ENCODE measurements around the gene TRRAP. TPM values are rescaled to one million over a fixed set of nuclear protein-coding genes. Genes with fewer than 3 reads are reported as not detected.

TRRAP gene
- polyA plus RNA-seq, 1 donor: 24.7 TPM

DNA sequence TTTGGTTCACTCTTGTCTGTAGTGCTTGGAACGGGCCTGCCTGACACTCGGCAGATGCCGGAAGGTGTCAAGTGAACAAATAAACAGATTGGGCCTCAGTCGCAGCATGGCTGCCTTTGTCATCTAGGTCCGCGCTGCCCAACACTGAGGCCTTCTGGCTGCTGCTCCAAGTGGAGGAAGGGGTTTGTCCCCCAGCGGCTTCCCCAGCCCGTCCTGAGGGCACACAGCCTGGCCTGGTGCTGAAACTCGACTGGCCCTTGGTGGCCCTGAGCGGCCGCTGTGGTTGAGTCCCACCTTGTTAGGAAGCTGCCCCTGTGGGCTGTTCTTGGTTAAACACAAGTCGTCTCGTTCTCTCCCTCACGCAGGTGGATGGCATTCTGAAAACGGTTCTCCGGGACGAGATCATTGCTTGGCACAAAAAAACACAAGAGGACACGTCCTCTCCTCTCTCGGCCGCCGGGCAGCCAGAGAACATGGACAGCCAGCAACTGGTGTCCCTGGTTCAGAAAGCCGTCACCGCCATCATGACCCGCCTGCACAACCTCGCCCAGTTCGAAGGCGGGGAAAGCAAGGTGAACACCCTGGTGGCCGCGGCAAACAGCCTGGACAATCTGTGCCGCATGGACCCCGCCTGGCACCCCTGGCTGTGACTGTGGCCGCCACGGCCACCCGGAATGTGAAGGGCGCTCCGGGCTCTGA, 133.5 kb downstream of the TRRAP start:
- no CpG with 5 or more reads among the region's 36 CpGs for whole genome bisulfite sequencing (ENCODE audit: insufficient coverage, low lambda C conversion rate)
- no peak overlapping the region for H3K4me3 ChIP-seq (ENCODE audit: low read length)
- H3K4me1 ChIP-seq (ENCODE audit: control insufficient read depth, insufficient read depth, low read length): no peaks in the 10 kb centered on the region
- H3K9me3 ChIP-seq (ENCODE audit: control insufficient read depth, low read depth, low read length): peaks cover 3% of the 10 kb centered on the region
- H3K27ac ChIP-seq (ENCODE audit: low read length): no peak overlapping the region
- H3K27me3 ChIP-seq (ENCODE audit: control insufficient read depth, insufficient read depth, low read length): no peaks in the 10 kb centered on the region
- DNase-seq: no peak
- H3K36me3 ChIP-seq (ENCODE audit: control insufficient read depth, insufficient read depth, low read length): peaks cover 81% of the 10 kb centered on the region

DNA sequence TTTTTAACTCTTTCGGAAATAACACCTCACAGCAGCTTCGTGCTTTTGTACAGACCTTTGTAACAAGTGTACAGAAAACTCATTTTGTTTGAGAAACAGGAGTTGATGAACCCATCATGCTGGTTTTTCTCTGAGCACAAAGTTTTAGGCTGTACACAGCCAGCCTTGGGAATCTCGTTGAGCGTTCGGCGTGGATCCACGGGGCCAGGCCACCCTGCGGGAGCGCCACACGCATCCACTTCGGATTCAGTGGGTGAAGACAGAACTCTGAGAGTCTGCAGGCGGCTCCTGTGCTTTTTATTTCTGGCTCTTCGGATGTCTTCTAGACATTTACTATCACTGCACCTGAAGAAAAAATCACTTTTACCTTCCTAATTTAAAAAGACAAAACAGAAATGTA, 134.4 kb downstream of the TRRAP start:
- peaks cover 77% of the 10 kb centered on the region for H3K36me3 ChIP-seq (ENCODE audit: control insufficient read depth, insufficient read depth, low read length)
- DNase-seq: no peak
- H3K9me3 ChIP-seq (ENCODE audit: control insufficient read depth, low read depth, low read length): peaks cover 3% of the 10 kb centered on the region
- WGBS (ENCODE audit: insufficient coverage, low lambda C conversion rate): 100% methylated on average over 2 of the region's 13 CpGs
- H3K4me1 ChIP-seq (ENCODE audit: control insufficient read depth, insufficient read depth, low read length): no peaks in the 10 kb centered on the region
- H3K27me3 ChIP-seq (ENCODE audit: control insufficient read depth, insufficient read depth, low read length): no peaks in the 10 kb centered on the region
- H3K4me3 ChIP-seq (ENCODE audit: low read length): no peak overlapping the region
- H3K27ac ChIP-seq (ENCODE audit: low read length): no peak overlapping the region

DNA sequence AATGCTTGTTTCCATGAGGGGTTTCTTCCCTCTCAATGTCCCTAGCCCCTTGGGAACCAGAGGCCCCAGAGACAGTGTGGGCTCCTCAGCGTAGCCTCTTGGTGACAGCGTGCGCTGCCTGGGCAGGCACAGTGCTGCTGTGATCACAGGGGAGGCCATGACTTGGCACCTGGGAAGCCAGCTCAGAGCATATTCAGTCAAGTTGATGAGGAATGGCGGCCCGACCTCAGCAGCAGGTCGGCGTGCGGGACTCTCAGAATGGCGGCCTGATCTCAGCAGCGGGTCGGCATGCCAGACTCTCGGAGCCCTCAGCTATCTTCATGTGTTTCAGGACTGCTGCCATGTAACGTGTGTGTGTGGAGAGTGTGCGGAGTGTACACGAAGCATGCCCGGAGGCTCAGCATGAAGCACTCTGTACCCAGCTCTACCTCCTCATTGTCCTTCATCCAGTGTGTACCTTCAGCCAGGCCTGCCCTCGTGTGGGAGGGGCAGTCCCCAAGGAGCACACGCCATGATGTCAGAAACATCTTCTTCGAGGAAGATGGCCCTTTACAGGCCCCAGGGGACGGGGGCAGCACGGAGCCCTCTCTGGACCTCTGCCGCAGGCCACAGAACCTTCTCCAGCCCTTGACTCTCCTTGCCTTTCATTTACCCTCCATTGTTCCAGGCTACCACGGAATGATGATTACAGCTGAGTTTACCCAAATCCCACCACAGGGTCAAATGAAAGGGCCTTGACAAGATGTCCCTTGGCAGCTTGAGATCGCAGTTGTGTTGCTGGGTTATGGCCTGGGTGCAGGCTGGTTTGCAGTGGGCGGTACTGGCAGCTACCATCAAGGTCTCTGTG, 135.2 kb downstream of the TRRAP start:
- Histone ChIP-seq H3K4me1 (ENCODE audit: control insufficient read depth, insufficient read depth, low read length) (no peaks in the 10 kb centered on the region), H3K27ac (ENCODE audit: low read length) (no peak overlapping the region), H3K27me3 (ENCODE audit: control insufficient read depth, insufficient read depth, low read length) (no peaks in the 10 kb centered on the region), H3K4me3 (ENCODE audit: low read length) (no peak overlapping the region), H3K9me3 (ENCODE audit: control insufficient read depth, low read depth, low read length) (peaks cover 3% of the 10 kb centered on the region), H3K36me3 (ENCODE audit: control insufficient read depth, insufficient read depth, low read length) (peaks cover 71% of the 10 kb centered on the region)
- no CpG with 5 or more reads among the region's 25 CpGs for WGBS (ENCODE audit: insufficient coverage, low lambda C conversion rate)
- DNase-seq: no peak

DNA sequence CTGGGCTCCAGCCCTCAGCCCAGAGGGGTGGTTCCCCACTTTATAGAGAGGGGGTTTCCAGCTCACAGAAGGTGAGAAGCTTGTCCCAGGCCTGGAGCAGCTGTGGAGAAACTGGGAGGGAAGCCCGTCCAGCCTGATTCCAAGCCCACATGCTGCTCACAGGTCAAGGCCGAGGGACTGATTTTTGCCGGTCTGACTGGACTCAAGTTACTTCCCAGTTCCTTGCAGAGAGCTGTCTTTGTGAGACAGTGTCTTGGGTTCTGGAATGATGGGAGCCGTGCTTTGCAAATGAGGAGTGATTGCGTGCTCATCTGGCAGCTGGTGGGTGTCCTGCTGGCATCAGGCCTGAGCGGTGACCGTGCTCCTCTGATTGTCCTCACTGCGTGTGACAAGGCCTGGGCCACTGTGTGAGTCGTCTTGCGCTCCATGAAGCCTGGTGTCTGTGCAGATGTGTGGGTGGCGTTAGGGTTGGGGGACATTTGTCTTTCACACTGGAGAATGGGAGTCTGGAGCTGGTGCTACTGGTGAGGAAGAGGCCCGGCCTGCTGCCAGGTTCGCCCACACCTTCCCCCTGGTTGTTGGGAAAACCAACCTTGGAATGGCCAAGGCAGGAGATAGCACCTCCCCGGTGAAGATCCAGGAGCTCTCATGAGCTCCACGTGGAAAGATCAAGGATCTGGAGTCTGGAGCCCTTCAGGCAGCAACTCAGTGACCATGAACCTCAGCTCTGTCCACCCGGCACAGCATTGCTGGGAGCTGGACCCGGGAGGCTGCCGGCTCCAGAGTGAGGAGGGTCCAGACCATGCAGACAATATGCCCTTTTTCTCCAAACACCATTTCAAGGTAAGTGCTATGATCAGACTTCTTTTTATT, 136.0 kb downstream of the TRRAP start:
- Histone ChIP-seq H3K4me3 (ENCODE audit: low read length) (no peak overlapping the region), H3K4me1 (ENCODE audit: control insufficient read depth, insufficient read depth, low read length) (no peaks in the 10 kb centered on the region), H3K9me3 (ENCODE audit: control insufficient read depth, low read depth, low read length) (peaks cover 3% of the 10 kb centered on the region), H3K27me3 (ENCODE audit: control insufficient read depth, insufficient read depth, low read length) (no peaks in the 10 kb centered on the region), H3K27ac (ENCODE audit: low read length) (no peak overlapping the region), H3K36me3 (ENCODE audit: control insufficient read depth, insufficient read depth, low read length) (peaks cover 62% of the 10 kb centered on the region)
- no peak for DNase-seq
- no CpG with 5 or more reads among the region's 18 CpGs for WGBS (ENCODE audit: insufficient coverage, low lambda C conversion rate)

DNA sequence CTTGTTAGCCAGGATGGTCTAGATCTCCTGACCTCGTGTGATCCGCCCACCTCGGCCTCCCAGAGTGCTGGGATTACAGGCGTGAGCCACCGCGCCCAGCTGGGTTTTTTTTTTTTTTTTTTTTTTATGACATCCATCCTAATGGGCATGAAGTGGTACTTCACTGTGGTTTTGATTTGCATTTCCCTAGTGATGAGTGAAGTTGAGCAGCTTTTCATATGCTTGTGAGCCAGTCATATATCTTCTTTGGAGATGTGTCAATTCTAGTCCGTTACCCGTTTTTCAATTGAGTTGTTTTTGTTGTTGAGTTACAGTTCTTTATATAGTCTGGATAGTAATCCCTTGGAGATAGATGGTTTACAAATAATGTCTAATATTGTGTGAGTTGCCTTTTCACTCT, 137.9 kb downstream of the TRRAP start:
- no CpG with 5 or more reads among the region's 8 CpGs for WGBS (ENCODE audit: insufficient coverage, low lambda C conversion rate)
- H3K36me3 ChIP-seq (ENCODE audit: control insufficient read depth, insufficient read depth, low read length): peaks cover 54% of the 10 kb centered on the region
- peaks cover 3% of the 10 kb centered on the region for H3K9me3 ChIP-seq (ENCODE audit: control insufficient read depth, low read depth, low read length)
- no peaks in the 10 kb centered on the region for H3K27me3 ChIP-seq (ENCODE audit: control insufficient read depth, insufficient read depth, low read length)
- H3K4me3 ChIP-seq (ENCODE audit: low read length): no peak overlapping the region
- DNase-seq: no peak
- H3K4me1 ChIP-seq (ENCODE audit: control insufficient read depth, insufficient read depth, low read length): no peaks in the 10 kb centered on the region
- no peak overlapping the region for H3K27ac ChIP-seq (ENCODE audit: low read length)

DNA sequence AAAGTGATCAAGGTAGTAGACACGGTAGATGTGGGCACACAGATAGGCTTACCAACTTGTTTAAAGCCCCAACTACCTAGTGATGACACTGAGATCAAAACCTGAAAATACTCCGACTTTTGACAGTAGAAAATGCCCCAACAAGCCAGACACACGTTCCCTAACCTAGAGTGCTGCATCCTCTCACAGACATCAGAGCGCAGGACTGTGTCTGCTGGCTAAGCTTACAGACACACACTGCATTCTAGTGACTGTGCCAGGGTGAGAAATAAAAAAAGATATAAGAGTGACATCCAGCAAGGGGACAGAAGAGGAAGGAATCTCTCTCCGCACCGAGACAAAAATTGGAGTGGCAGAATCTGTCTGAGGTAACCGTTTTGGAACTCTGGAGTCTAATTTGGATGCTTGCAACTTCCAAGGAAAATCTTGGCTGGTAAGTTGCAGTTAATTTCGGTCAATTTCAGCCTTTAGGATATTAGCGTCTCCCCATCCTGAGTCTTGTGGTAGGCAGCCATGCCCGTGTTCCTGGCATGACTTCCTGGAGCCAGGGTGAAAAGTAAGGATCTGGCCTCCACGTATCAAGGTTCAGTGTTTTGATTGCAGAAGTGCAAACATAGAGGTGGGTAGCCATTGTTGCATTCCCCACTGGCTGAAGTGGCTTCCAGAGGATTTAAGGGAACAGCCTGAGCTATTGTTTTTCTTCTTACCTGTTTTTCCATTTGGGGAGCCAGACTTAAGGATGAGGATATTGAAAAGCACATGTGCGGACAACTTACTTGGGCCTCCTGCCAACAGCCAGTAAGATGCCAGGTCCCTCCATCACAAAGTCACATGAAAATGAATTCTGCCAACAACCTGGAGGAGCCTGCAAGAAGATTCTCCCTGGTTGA, 141.4 kb downstream of the TRRAP start:
- peaks cover 18% of the 10 kb centered on the region for H3K36me3 ChIP-seq (ENCODE audit: control insufficient read depth, insufficient read depth, low read length)
- DNase-seq: no peak
- H3K9me3 ChIP-seq (ENCODE audit: control insufficient read depth, low read depth, low read length): no peaks in the 10 kb centered on the region
- H3K27me3 ChIP-seq (ENCODE audit: control insufficient read depth, insufficient read depth, low read length): no peaks in the 10 kb centered on the region
- no peak overlapping the region for H3K27ac ChIP-seq (ENCODE audit: low read length)
- no peak overlapping the region for H3K4me3 ChIP-seq (ENCODE audit: low read length)
- no peaks in the 10 kb centered on the region for H3K4me1 ChIP-seq (ENCODE audit: control insufficient read depth, insufficient read depth, low read length)
- WGBS (ENCODE audit: insufficient coverage, low lambda C conversion rate): 100% methylated on average over 2 of the region's 12 CpGs

DNA sequence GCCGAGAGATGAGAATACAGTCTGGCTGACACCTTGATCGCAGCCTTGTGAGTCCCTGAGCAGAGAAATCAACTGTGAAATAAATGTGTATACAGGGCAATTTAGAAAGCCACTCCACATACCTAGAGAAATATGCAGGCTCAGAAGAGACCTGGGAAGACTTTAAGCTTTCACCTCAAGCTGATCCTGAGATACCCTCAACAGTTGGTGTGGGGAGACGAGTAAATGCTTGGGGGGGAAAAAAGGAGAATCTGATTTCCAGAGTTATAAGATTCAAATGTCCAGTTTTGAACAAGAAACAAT, 142.0 kb downstream of the TRRAP start:
- Histone ChIP-seq H3K9me3 (ENCODE audit: control insufficient read depth, low read depth, low read length) (no peaks in the 10 kb centered on the region), H3K4me3 (ENCODE audit: low read length) (no peak overlapping the region), H3K27me3 (ENCODE audit: control insufficient read depth, insufficient read depth, low read length) (no peaks in the 10 kb centered on the region), H3K36me3 (ENCODE audit: control insufficient read depth, insufficient read depth, low read length) (peaks cover 12% of the 10 kb centered on the region), H3K27ac (ENCODE audit: low read length) (no peak overlapping the region), H3K4me1 (ENCODE audit: control insufficient read depth, insufficient read depth, low read length) (no peaks in the 10 kb centered on the region)
- no CpG with 5 or more reads among the region's 3 CpGs for WGBS (ENCODE audit: insufficient coverage, low lambda C conversion rate)
- no peak for DNase-seq

DNA sequence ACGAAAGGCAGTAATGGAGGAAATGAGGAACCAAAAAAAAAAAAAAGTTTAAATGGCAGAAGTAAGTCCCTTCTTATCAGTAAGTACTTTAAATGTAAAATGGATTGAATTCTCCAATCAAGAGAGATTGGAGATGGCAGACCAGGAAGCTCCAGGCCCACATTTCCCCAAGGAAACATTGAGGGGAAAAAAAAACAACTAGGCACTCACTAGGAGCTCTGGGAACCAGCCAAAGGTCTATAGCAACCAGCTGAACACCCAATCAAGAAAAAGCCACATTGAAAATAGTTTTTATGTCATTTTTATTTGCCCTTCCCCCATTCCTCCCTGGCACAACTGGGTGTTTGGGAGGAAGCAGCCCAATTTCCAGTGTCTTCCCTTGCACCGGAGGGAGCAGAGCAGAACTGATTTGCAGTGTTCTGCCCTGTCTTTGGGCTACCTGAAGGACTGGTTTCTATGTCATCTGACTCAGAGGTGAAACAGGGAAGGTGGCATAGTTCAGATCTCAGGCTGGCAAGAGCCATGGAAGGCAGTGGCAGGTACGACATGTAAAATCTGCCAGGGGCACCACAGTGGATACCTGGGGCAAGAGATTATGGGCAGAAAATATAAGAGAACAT, 143.7 kb downstream of the TRRAP start:
- no peaks in the 10 kb centered on the region for H3K4me1 ChIP-seq (ENCODE audit: control insufficient read depth, insufficient read depth, low read length)
- H3K9me3 ChIP-seq (ENCODE audit: control insufficient read depth, low read depth, low read length): no peaks in the 10 kb centered on the region
- no peaks in the 10 kb centered on the region for H3K27me3 ChIP-seq (ENCODE audit: control insufficient read depth, insufficient read depth, low read length)
- WGBS (ENCODE audit: insufficient coverage, low lambda C conversion rate): 85% methylated on average over 1 of the region's 3 CpGs
- no peak overlapping the region for H3K27ac ChIP-seq (ENCODE audit: low read length)
- no peak overlapping the region for H3K4me3 ChIP-seq (ENCODE audit: low read length)
- peaks cover 8% of the 10 kb centered on the region for H3K36me3 ChIP-seq (ENCODE audit: control insufficient read depth, insufficient read depth, low read length)
- DNase-seq: no peak

DNA sequence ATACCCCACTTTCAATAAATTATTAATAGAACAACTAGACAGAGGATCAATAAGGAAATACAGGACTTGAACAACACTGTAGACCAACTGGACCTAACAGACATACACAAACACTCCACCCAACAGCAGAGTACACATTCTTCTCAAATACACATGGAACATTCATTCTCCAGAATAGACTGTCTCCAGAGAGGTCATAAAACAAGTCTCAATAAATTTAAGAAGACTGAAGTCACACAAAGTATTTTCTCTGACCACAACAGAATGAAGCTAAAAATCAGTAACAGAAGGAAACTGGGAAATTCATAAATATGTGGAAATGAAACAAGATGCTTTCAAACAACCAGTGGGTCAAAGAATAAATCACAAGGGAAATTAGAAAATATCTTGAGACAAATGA, 145.7 kb downstream of the TRRAP start:
- H3K27ac ChIP-seq (ENCODE audit: low read length): no peak overlapping the region
- DNase-seq: no peak
- H3K27me3 ChIP-seq (ENCODE audit: control insufficient read depth, insufficient read depth, low read length): no peaks in the 10 kb centered on the region
- peaks cover 24% of the 10 kb centered on the region for H3K36me3 ChIP-seq (ENCODE audit: control insufficient read depth, insufficient read depth, low read length)
- H3K4me3 ChIP-seq (ENCODE audit: low read length): no peak overlapping the region
- no peaks in the 10 kb centered on the region for H3K4me1 ChIP-seq (ENCODE audit: control insufficient read depth, insufficient read depth, low read length)
- H3K9me3 ChIP-seq (ENCODE audit: control insufficient read depth, low read depth, low read length): peaks cover 3% of the 10 kb centered on the region
